Kidney epithelial cell (primary cell): Measurements from ENCODE around the gene GNG7. TPM values are rescaled to one million over a fixed set of nuclear protein-coding genes. Genes with fewer than 3 reads are reported as not detected.
"Not testable (repeated sequence)": the region's sequence is repeated elsewhere in the genome, so short reads cannot be mapped to it uniquely, and the experiment has no call there.

Experiments
- DNase-seq: peaks from one replicate; pipeline ENCODE4 v3.0.0-alpha.2; 2010; ENCODE audit warnings: low read depth
- H3K27me3 ChIP-seq: 2 replicates; pipeline ENCODE4 v1.6.0; 2011; ENCODE audit warnings: low read length; ENCODE audit not compliant: control insufficient read depth, insufficient read depth
- H3K36me3 ChIP-seq: 2 replicates; pipeline ENCODE4 v1.5.1; 2011; ENCODE audit warnings: low read length; ENCODE audit not compliant: control insufficient read depth, insufficient read depth
- H3K4me3 ChIP-seq: 2 replicates; pipeline ENCODE4 v1.5.1; 2011; ENCODE audit warnings: low read depth, mild to moderate bottlenecking, control low read depth, low read length
- CTCF ChIP-seq: IDR thresholded peaks from 2 replicates; pipeline ENCODE4 v1.5.1; 2011; ENCODE audit warnings: mild to moderate bottlenecking, moderate library complexity, low read length, control low read depth, inconsistent platforms; ENCODE audit not compliant: insufficient read depth, poor library complexity, severe bottlenecking
- total RNA-seq: library from RNA; depleted of rRNA; stranded (reverse); fragments of >200 nt; gene quantifications from 2 replicates; pipeline ENCODE4 v1.2.3, GENCODE V29; 2015

GNG7 gene
- total RNA-seq, 1 donor from 2014 or later: 0.33 TPM

DNA sequence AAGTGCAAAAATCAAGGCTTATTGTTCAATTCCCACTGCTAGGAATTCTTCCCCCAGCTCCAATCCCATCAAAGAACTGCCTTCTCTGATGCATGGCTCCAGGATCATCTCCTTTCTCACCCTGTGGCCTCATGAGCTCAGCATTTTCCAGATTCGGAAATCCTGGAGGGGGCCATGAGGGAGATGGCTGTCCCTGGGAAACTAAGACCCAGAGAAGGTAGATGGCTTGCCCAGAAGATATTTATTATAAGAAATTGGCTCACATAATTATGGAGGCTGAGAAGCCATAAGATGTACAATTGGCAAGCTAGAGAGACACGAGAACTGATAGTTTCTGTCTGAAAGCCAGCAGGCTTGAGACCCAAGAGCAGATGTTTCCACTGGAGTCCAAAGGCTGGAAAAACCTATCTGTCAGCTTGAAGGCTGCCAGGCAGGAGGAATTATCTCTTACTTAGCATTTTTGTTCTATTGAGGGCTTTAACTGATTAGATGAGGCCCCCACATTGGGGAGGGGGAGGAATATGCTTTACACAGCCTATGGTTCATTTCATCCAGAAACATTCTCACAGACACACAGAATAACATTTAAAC, 168.0 kb downstream of the GNG7 start:
- no peak for TF ChIP-seq CTCF
- H3K4me3 ChIP-seq: no peak overlapping the region
- DNase-seq: no peak
- no peaks in the 10 kb centered on the region for H3K36me3 ChIP-seq
- H3K27me3 ChIP-seq: no peaks in the 10 kb centered on the region

DNA sequence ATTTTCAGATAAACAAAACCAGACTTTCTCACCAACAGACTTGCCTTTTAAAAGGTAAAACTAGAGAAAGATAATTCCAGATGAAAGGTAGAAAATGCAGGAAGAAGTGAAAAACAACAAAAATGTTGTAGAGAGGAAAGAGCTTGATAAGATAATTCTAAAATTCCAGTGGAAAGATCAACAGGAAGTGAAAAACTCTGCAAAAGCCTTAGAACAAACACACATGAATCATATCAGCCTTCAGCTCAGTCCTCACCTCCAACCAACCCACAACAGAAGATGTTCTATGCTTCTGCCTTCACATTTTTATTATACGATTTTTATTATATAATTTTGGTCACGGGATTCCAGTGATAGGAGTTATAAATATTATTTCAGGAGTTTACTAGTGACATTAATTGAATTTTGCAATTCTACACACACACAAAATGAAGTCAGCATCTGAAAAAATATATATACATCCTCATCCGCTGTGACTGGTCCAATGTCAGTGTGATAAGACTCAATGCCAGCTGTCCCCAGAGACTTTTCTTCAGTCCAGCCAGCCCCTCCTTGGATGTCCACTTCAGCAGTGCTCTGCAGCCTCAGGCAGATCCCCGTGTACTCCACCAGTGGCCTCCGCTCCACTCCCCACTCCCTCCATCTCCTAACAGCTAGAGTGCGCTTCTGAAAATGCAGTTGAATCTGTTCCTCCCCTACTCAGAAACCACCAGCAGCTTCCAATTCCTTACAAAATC, 168.6 kb downstream of the GNG7 start:
- H3K36me3 ChIP-seq: no peaks in the 10 kb centered on the region
- TF ChIP-seq CTCF: no peak
- H3K27me3 ChIP-seq: no peaks in the 10 kb centered on the region
- no peak overlapping the region for H3K4me3 ChIP-seq
- no peak for DNase-seq

DNA sequence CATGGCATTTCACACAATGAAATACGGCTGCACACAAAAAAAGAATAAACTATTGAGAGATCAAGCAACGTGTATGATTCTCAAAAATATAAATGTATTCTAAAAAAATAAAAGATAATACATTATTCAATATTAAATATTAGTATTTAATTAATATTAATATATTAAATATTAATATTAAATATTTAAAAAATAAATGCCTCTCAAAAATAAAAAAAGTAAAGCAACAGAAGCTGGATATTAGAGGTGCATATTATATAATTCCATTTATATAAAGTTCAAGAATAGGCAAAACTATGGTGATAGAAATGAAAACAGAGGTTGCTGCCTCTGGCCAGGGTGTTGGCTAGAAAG, 169.4 kb downstream of the GNG7 start:
- no peaks in the 10 kb centered on the region for H3K36me3 ChIP-seq
- DNase-seq: no peak
- no peak overlapping the region for H3K4me3 ChIP-seq
- no peak for TF ChIP-seq CTCF
- H3K27me3 ChIP-seq: no peaks in the 10 kb centered on the region

GRCh38 chr19:2532252-2533071, 170.0 kb downstream of the GNG7 start:
- Histone ChIP-seq H3K4me3 (no peak overlapping the region), H3K36me3 (no peaks in the 10 kb centered on the region), H3K27me3 (no peaks in the 10 kb centered on the region)
- TF ChIP-seq CTCF: no peak
- no peak for DNase-seq

DNA sequence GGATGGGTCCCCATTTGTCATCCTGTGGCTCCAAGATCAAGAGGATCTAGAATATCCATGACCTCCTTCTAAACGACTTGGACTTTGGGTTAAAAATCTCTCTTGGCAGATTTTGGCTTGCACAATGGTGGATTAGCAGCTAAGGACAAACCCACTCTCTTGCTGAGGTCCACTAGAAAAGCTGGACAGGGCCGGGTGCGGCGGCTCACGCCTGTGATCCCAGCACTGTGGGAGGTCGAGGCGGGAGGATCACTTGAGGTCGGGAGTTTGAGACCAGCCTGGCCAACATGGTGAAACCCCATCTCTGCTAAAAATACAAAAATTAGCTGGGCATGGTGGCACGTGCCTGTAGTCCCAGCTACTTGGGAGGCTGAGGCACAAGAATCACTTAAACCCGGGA, 172.6 kb downstream of the GNG7 start:
- not testable (repeated sequence) for H3K36me3 ChIP-seq, DNase-seq, H3K27me3 ChIP-seq, H3K4me3 ChIP-seq

- DNase-seq: peak; percentile 80
Observed at GRCh38 chr19:2529473-2529918, 173.0 kb downstream of the GNG7 start.

More at GRCh38 chr19:2529473-2529918, 173.0 kb downstream of the GNG7 start:
- Histone ChIP-seq H3K4me3 (no peak overlapping the region), H3K27me3 (no peaks in the 10 kb centered on the region), H3K36me3 (no peaks in the 10 kb centered on the region)
- no peak for TF ChIP-seq CTCF
